C4-2B (cell line): ENCODE measurements around the gene KDM2A.

ENCODE experiments used
- CTCF ChIP-seq: fragments of 450-650 bp; conservative IDR thresholded peaks from 2 replicates; pipeline ENCODE4 v1.5.1; 2017; ENCODE audit warnings: mild to moderate bottlenecking
- ZFX ChIP-seq: fragments of 450-650 bp; IDR thresholded peaks from 2 replicates; pipeline ENCODE4 v1.6.1; 2017

DNA sequence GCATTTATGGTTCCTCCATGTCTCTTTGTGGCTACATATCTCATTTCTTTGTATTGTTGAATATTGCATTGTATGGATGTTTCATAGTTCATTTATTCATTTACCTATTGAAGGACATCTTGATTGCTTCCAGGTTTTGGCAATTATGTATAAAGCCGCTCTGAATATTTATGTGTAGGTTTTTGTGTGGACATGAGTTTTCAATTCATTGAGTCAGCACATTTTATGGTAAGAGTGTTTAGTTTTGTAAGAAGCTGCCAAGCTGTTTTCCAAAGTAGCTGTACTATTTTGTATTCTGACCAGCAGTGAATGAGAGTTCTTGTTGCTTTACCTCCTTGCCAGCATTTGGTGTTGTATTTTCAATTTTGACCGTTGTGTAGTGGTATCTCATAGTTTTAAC lies 39.2 kb downstream of the KDM2A start:
- TF ChIP-seq CTCF (no peak), ZFX (no peak)
